Osteocyte (in vitro differentiated cells): ENCODE data around the gene CCDC78. TPM values are rescaled to one million over a fixed set of nuclear protein-coding genes. Genes with fewer than 3 reads are reported as not detected.

ENCODE experiments used
- DNase-seq: peaks from one replicate; pipeline ENCODE4 v3.0.0; 2021; ENCODE audit warnings: mixed read lengths; ENCODE audit not compliant: unreplicated experiment; ENCODE audit errors: extremely low spot score
- H3K27ac Mint-ChIP-seq: one replicate; pipeline ENCODE4 v1.8.0; 2021; ENCODE audit warnings: mild to moderate bottlenecking, mixed read lengths; ENCODE audit not compliant: unreplicated experiment
- H3K27me3 Mint-ChIP-seq: one replicate; pipeline ENCODE4 v1.8.0; 2021; ENCODE audit warnings: mixed read lengths; ENCODE audit not compliant: unreplicated experiment
- H3K36me3 Mint-ChIP-seq: one replicate; pipeline ENCODE4 v1.8.0; 2021; ENCODE audit warnings: mixed read lengths; ENCODE audit not compliant: unreplicated experiment
- H3K4me1 Mint-ChIP-seq: one replicate; pipeline ENCODE4 v1.8.0; 2021; ENCODE audit warnings: mixed read lengths; ENCODE audit not compliant: unreplicated experiment
- H3K4me3 Mint-ChIP-seq: one replicate; pipeline ENCODE4 v1.8.0; 2021; ENCODE audit warnings: mild to moderate bottlenecking, moderate library complexity, mixed read lengths; ENCODE audit not compliant: unreplicated experiment
- H3K9me3 Mint-ChIP-seq: one replicate; pipeline ENCODE4 v1.8.0; 2021; ENCODE audit warnings: mixed read lengths; ENCODE audit not compliant: unreplicated experiment
- total RNA-seq: library from RNA; stranded (reverse); gene quantifications from 2 replicates; pipeline ENCODE4 v1.2.1, GENCODE V29; 2021
- TF ChIP-seq, protein P1 (sequence below): fragments of 200-600 bp; sonication (generic); IDR thresholded peaks from 2 replicates; pipeline ENCODE4 v1.5.0; 2021; ENCODE audit warnings: antibody characterized with exemption, mild to moderate bottlenecking, moderate library complexity

Gene CCDC78
- total RNA-seq, 1 donor from 2014 or later: 2.6 TPM

DNA sequence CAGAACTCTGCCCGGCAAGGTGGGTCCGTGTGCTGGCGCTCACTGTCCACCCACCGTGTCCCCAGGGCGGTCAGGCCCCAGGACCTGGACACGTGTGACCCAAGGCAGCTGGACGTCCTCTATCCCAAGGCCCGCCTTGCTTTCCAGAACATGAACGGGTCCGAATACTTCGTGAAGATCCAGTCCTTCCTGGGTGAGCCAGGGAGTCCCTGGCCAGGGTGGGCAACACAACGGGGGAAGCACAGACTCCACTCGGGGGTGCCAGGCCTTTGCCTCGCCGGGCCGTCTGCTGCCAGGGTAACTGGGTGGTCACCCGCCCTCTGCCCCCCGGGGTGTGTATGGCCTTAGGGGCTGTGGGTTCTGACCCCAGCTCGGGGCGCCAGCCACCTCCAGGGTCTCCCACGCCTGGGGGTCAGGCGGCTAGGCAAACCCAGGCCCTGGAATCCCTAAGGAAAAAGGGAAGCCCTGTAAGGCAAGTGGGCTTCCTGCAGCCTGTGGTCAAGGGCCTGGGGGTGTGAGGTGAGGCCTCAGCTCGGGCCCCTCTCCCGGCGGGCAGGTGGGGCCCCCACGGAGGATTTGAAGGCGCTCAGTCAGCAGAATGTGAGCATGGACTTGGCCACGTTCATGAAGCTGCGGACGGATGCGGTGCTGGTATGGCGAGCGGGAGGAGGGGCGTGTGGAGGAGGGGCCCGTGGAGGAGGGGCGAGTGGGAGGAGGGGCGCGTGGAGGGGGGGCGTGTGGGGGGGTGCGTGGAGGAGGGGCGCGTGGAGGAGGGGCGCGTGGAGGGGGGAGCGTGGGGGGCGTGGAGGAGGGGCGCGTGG is 40.8 kb upstream of the CCDC78 start:
- Mint-ChIP-seq H3K36me3 (no peaks in the 10 kb centered on the region), H3K4me3 (no peak overlapping the region), H3K9me3 (no peaks in the 10 kb centered on the region), H3K27me3 (no peaks in the 10 kb centered on the region), H3K27ac (no peak overlapping the region), H3K4me1 (no peaks in the 10 kb centered on the region)
- TF ChIP-seq, protein P1, sequence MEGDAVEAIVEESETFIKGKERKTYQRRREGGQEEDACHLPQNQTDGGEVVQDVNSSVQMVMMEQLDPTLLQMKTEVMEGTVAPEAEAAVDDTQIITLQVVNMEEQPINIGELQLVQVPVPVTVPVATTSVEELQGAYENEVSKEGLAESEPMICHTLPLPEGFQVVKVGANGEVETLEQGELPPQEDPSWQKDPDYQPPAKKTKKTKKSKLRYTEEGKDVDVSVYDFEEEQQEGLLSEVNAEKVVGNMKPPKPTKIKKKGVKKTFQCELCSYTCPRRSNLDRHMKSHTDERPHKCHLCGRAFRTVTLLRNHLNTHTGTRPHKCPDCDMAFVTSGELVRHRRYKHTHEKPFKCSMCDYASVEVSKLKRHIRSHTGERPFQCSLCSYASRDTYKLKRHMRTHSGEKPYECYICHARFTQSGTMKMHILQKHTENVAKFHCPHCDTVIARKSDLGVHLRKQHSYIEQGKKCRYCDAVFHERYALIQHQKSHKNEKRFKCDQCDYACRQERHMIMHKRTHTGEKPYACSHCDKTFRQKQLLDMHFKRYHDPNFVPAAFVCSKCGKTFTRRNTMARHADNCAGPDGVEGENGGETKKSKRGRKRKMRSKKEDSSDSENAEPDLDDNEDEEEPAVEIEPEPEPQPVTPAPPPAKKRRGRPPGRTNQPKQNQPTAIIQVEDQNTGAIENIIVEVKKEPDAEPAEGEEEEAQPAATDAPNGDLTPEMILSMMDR: no peak
- DNase-seq: no peak

DNA sequence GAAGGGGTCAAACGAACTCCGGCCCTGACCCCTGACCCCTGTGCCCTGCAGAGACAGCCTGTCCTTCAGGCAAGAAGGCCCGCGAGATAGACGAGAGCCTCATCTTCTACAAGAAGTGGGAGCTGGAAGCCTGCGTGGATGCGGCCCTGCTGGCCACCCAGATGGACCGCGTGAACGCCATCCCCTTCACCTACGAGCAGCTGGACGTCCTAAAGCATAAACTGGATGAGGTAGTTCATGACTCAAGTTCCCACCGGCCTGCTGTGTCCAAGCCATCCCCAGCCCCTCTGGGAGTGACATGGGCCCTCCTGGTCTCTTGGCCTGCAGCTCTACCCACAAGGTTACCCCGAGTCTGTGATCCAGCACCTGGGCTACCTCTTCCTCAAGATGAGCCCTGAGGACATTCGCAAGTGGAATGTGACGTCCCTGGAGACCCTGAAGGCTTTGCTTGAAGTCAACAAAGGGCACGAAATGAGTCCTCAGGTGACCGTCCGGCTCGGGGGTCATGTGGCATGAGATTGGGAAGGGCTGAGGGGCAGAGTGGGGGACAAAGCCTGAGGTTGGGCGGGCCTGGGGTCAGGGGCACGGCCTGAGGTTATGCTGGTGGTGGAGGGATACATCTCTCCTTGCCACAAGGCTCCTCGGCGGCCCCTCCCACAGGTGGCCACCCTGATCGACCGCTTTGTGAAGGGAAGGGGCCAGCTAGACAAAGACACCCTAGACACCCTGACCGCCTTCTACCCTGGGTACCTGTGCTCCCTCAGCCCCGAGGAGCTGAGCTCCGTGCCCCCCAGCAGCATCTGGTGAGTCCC is 40.0 kb upstream of the CCDC78 start:
- Mint-ChIP-seq H3K27ac (no peak overlapping the region), H3K9me3 (no peaks in the 10 kb centered on the region), H3K4me3 (no peak overlapping the region), H3K4me1 (no peaks in the 10 kb centered on the region), H3K27me3 (no peaks in the 10 kb centered on the region), H3K36me3 (no peaks in the 10 kb centered on the region)
- TF ChIP-seq, protein P1: no peak
- no peak for DNase-seq

DNA sequence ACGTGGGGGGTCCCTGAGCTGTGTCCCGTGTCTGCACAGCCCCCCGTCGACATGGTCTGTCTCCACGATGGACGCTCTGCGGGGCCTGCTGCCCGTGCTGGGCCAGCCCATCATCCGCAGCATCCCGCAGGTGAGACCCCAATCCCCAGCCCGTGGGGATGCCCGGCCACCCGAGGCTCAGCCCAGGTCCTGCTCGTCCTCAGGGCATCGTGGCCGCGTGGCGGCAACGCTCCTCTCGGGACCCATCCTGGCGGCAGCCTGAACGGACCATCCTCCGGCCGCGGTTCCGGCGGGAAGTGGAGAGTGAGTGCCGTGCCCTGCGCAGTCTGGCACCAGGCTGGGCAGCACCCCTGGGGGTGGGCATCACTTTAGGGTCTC is 39.2 kb upstream of the CCDC78 start:
- H3K9me3 Mint-ChIP-seq: no peaks in the 10 kb centered on the region

DNA sequence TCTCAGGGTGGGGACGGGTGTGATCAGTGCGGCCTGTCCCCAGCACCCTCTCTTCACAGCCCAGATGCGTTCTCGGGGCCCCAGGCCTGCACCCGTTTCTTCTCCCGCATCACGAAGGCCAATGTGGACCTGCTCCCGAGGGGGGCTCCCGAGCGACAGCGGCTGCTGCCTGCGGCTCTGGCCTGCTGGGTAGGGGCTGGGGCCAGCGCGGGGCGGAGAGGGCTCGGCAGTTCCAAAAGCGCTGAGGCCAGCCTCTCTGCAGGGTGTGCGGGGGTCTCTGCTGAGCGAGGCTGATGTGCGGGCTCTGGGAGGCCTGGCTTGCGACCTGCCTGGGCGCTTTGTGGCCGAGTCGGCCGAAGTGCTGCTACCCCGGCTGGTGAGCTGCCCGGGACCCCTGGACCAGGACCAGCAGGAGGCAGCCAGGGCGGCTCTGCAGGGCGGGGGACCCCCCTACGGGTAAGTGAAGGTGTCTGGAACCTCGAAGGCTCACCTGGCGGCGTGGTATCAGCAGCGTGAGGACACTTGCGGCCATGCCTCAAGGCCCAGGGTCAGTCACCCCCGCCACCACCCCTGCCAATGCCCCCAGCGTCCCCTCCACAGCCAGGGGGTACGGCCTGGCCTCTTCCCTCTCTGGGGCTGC is 38.7 kb upstream of the CCDC78 start:
- peak; percentile 84 for DNase-seq
- Mint-ChIP-seq H3K4me3 (no peak overlapping the region), H3K27ac (no peak overlapping the region), H3K27me3 (no peaks in the 10 kb centered on the region), H3K36me3 (no peaks in the 10 kb centered on the region), H3K4me1 (no peaks in the 10 kb centered on the region), H3K9me3 (no peaks in the 10 kb centered on the region)
- TF ChIP-seq, protein P1: no peak

More for the DNA sequence above, 39.2 kb upstream of the CCDC78 start:
- H3K27ac Mint-ChIP-seq: no peak overlapping the region
- H3K36me3 Mint-ChIP-seq: no peaks in the 10 kb centered on the region
- H3K4me3 Mint-ChIP-seq: no peak overlapping the region
- no peaks in the 10 kb centered on the region for H3K4me1 Mint-ChIP-seq
- DNase-seq: peak; percentile 83
- H3K27me3 Mint-ChIP-seq: no peaks in the 10 kb centered on the region
- TF ChIP-seq, protein P1: no peak
